Measurements from ENCODE around the gene EREG. TPM values are rescaled to one million over a fixed set of nuclear protein-coding genes. Genes with fewer than 3 reads are reported as not detected.

EREG gene
- total RNA-seq, 2 experiments from 2014 or later = not detected

Other genes with a start within 250 kb of the EREG start
- 1 to 10 TPM; 7.3 to 8.1 TPM for gene MTHFD2L, start 207.0 kb upstream of the EREG start, total RNA-seq
- gene EPGN, start 56.7 kb upstream of the EREG start, total RNA-seq = not detected
- gene AREG, start 80.0 kb downstream of the EREG start, total RNA-seq = under 1 TPM; 0.67 to 0.99 TPM

Data from activated CD8-positive, alpha-beta T cell treated with anti-CD3 and anti-CD28 coated beads for 36 hours (primary cell).